H9 (cell line): Measurements from ENCODE around the gene DHCR24. TPM values are rescaled to one million over a fixed set of nuclear protein-coding genes. Genes with fewer than 3 reads are reported as not detected.

ENCODE experiments used
- DNase-seq: peaks from one replicate; pipeline ENCODE4 v3.0.0-alpha.2; 2017
- H2AFZ ChIP-seq: one replicate; pipeline ENCODE4 v1.6.1; 2013; ENCODE audit warnings: mild to moderate bottlenecking, low read length, control low read depth, moderate library complexity
- H2AK5ac ChIP-seq: 2 replicates; pipeline ENCODE4 v1.6.1; 2013; ENCODE audit warnings: low read length, control low read depth, mixed read lengths; ENCODE audit not compliant: insufficient read length
- H2BK120ac ChIP-seq: one replicate; pipeline ENCODE4 v1.6.1; 2013; ENCODE audit warnings: low read depth, mild to moderate bottlenecking, low read length, control low read depth, inconsistent platforms; ENCODE audit not compliant: poor library complexity, severe bottlenecking
- H2BK12ac ChIP-seq: 2 replicates; pipeline ENCODE4 v1.6.1; 2013; ENCODE audit warnings: low read length, control low read depth, mixed read lengths, low read depth; ENCODE audit not compliant: insufficient read length
- H2BK15ac ChIP-seq: 2 replicates; pipeline ENCODE4 v1.6.1; 2013; ENCODE audit warnings: low read depth, low read length, control low read depth
- H2BK20ac ChIP-seq: one replicate; pipeline ENCODE4 v1.6.1; 2013; ENCODE audit warnings: low read depth, mild to moderate bottlenecking, low read length, control low read depth, inconsistent platforms; ENCODE audit not compliant: poor library complexity, severe bottlenecking
- H2BK5ac ChIP-seq: 2 replicates; pipeline ENCODE4 v1.6.1; 2013; ENCODE audit warnings: low read length, control low read depth, mixed read lengths; ENCODE audit not compliant: insufficient read length
- H3K14ac ChIP-seq: 2 replicates; pipeline ENCODE4 v1.6.1; 2013; ENCODE audit warnings: low read length, control low read depth; ENCODE audit not compliant: insufficient read depth
- H3K18ac ChIP-seq: 2 replicates; pipeline ENCODE4 v1.6.1; 2013; ENCODE audit warnings: low read depth, mild to moderate bottlenecking, mixed read lengths, low read length, control low read depth; ENCODE audit not compliant: insufficient read length
- H3K23ac ChIP-seq: 2 replicates; pipeline ENCODE4 v1.6.1; 2013; ENCODE audit warnings: low read length, control low read depth, mixed read lengths, low read depth; ENCODE audit not compliant: insufficient read length
- H3K23me2 ChIP-seq: 2 replicates; pipeline ENCODE4 v1.6.1; 2013; ENCODE audit warnings: low read depth, mild to moderate bottlenecking, mixed read lengths, low read length, control low read depth; ENCODE audit not compliant: insufficient read length, poor library complexity, severe bottlenecking
- H3K27ac ChIP-seq: 2 replicates; pipeline ENCODE4 v1.5.1; 2013; ENCODE audit warnings: low read length, control low read depth, mixed read lengths, low read depth; ENCODE audit not compliant: insufficient read length
- H3K27me3 ChIP-seq: 2 replicates; pipeline ENCODE4 v1.6.1; 2013; ENCODE audit warnings: low read length, control low read depth, inconsistent platforms; ENCODE audit not compliant: insufficient read depth
- H3K4ac ChIP-seq: 2 replicates; pipeline ENCODE4 v1.6.1; 2013; ENCODE audit warnings: low read depth, mild to moderate bottlenecking, control low read depth, inconsistent platforms, low read length, moderate library complexity
- H3K4me1 ChIP-seq: 2 replicates; pipeline ENCODE4 v1.6.1; 2013; ENCODE audit warnings: low read length, control low read depth, inconsistent platforms; ENCODE audit not compliant: insufficient read depth
- H3K4me2 ChIP-seq: 2 replicates; pipeline ENCODE4 v1.6.1; 2013; ENCODE audit warnings: low read length, control low read depth, mixed read lengths; ENCODE audit not compliant: insufficient read length, insufficient read depth
- H3K56ac ChIP-seq: 2 replicates; pipeline ENCODE4 v1.6.1; 2013; ENCODE audit warnings: low read depth, mild to moderate bottlenecking, mixed read lengths, low read length, control low read depth; ENCODE audit not compliant: insufficient read length
- H3K79me1 ChIP-seq: 2 replicates; pipeline ENCODE4 v1.6.1; 2013; ENCODE audit warnings: low read depth, mild to moderate bottlenecking, moderate library complexity, low read length, control low read depth, inconsistent platforms; ENCODE audit not compliant: insufficient read depth, poor library complexity, severe bottlenecking
- H3K79me2 ChIP-seq: 2 replicates; pipeline ENCODE4 v1.6.1; 2013; ENCODE audit warnings: low read length, control low read depth, inconsistent platforms; ENCODE audit not compliant: insufficient read depth
- H3K9ac ChIP-seq: 2 replicates; pipeline ENCODE4 v1.6.1; 2013; ENCODE audit warnings: low read length, control low read depth, mixed read lengths; ENCODE audit not compliant: insufficient read length; ENCODE audit errors: extremely low read depth
- H3K9me3 ChIP-seq: one replicate; pipeline ENCODE4 v1.6.1; 2013; ENCODE audit warnings: low read depth, low read length, inconsistent platforms; ENCODE audit not compliant: control insufficient read depth
- H3T11ph ChIP-seq: one replicate; pipeline ENCODE4 v1.6.1; 2013; ENCODE audit warnings: mild to moderate bottlenecking, low read length, control low read depth, inconsistent platforms
- H4K20me1 ChIP-seq: one replicate; pipeline ENCODE4 v1.6.1; 2013; ENCODE audit not compliant: control insufficient read depth, insufficient read length, insufficient read depth
- H4K5ac ChIP-seq: 2 replicates; pipeline ENCODE4 v1.6.1; 2013; ENCODE audit warnings: low read depth, mild to moderate bottlenecking, mixed read lengths, low read length, control low read depth; ENCODE audit not compliant: insufficient read length
- H4K8ac ChIP-seq: replicated peaks from 2 replicates; pipeline ENCODE4 v1.6.1; 2013; ENCODE audit warnings: low read length, control low read depth, mixed read lengths, low read depth; ENCODE audit not compliant: insufficient read length
- H4K91ac ChIP-seq: 2 replicates; pipeline ENCODE4 v1.6.1; 2013; ENCODE audit warnings: low read depth, mild to moderate bottlenecking, moderate library complexity, mixed read lengths, low read length, control low read depth; ENCODE audit not compliant: insufficient read length
- H3K27ac Mint-ChIP-seq, 3 experiments: 2 replicates in 2 of 3; 3 replicates in 1 of 3; pipeline ENCODE4 v1.8.0; 2020 to 2021; ENCODE audit warnings: mixed read lengths in 3 of 3, mild to moderate bottlenecking in 1 of 3, moderate library complexity in 1 of 3
- H3K27me3 Mint-ChIP-seq: 2 replicates; pipeline ENCODE4 v1.8.0; 2021; ENCODE audit warnings: low read depth, mild to moderate bottlenecking, moderate library complexity, mixed read lengths
- H3K36me3 Mint-ChIP-seq, 3 experiments: 2 replicates in 2 of 3; 3 replicates in 1 of 3; pipeline ENCODE4 v1.8.0; 2020 to 2021; ENCODE audit warnings: low read depth in 3 of 3, mixed read lengths in 3 of 3; ENCODE audit not compliant: insufficient read depth in 1 of 3
- H3K4me1 Mint-ChIP-seq, 2 experiments: 2 replicates each; pipeline ENCODE4 v1.8.0; 2020; ENCODE audit warnings: mixed read lengths in 2 of 2
- H3K4me3 Mint-ChIP-seq, 2 experiments: 2 replicates in 1 of 2; 3 replicates in 1 of 2; pipeline ENCODE4 v1.8.0; 2020 to 2021; ENCODE audit warnings: mild to moderate bottlenecking in 2 of 2, mixed read lengths in 2 of 2, moderate library complexity in 1 of 2
- H3K9me3 Mint-ChIP-seq, 2 experiments: 2 replicates in 1 of 2; 3 replicates in 1 of 2; pipeline ENCODE4 v1.8.0; 2020; ENCODE audit warnings: mild to moderate bottlenecking in 2 of 2, mixed read lengths in 2 of 2, moderate library complexity in 1 of 2
- WGBS: extraction: QIAGEN DNeasy Blood & Tissue Kit; methylation state at CpG from one replicate; pipeline ENCODE4 v1.1.7; 2013; ENCODE audit warnings: missing lambda C conversion rate, low lambda C conversion rate, mixed read lengths; ENCODE audit not compliant: insufficient read length; ENCODE audit errors: extremely low coverage; 5-methylcytosine and 5-hydroxymethylcytosine counted together
- total RNA-seq: library from RNA; stranded (reverse); gene quantifications from 2 replicates; pipeline ENCODE4 v1.2.1, GENCODE V29; 2021
- TF ChIP-seq, protein P1 (sequence below): fragments of 200-600 bp; sonication (generic); conservative IDR thresholded peaks from 3 replicates; pipeline ENCODE4 v1.8.0; 2021; ENCODE audit warnings: antibody characterized with exemption, mild to moderate bottlenecking

The DHCR24 gene
- total RNA-seq, 1 experiment from 2014 or later = 318 TPM

DNA sequence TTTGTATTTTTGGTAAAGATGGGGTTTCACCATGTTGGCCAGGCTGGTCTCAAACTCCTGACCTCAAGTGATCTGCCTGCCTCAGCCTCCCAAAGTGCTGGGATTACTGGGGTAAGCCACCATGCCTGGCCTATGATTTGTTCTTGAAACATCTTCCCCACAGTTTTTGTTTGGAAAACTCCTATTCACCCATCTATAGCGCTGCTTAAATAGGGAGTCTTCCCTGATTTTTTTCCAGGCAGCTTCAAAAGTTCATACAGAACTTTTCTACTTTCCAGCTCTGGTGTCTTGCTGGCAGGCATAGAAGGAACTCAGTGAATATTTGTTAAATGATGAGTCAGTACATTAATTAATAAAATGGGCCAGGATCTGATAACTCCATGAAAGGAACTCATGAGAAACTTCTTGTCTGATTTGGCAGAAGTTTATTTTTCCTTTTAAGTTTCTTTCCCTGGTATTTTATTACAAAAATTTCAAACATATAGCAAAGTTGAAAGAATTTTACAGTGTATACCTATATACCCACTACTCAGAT, 52.9 kb downstream of the DHCR24 start:
- Histone ChIP-seq H2BK15ac (no peak overlapping the region), H3K4me1 (no peaks in the 10 kb centered on the region), H2AFZ (no peak overlapping the region), H3K14ac (no peak overlapping the region), H4K91ac (no peak overlapping the region), H3K79me1 (no peaks in the 10 kb centered on the region), H2BK12ac (no peak overlapping the region), H3T11ph (no peak overlapping the region), H3K9ac (no peak overlapping the region), H2BK5ac (no peak overlapping the region), H2AK5ac (no peak overlapping the region), H3K18ac (no peak overlapping the region), H4K5ac (no peak overlapping the region), H2BK20ac (no peak overlapping the region), H3K4me2 (no peak overlapping the region), H3K27ac (no peak overlapping the region), H3K56ac (no peak overlapping the region), H3K23me2 (no peaks in the 10 kb centered on the region), H3K23ac (no peak overlapping the region), H3K79me2 (no peaks in the 10 kb centered on the region), H3K27me3 (no peaks in the 10 kb centered on the region), H2BK120ac (no peak overlapping the region), H4K8ac (no peak overlapping the region), H3K9me3 (no peaks in the 10 kb centered on the region), H4K20me1 (no peaks in the 10 kb centered on the region), H3K4ac (no peak overlapping the region)
- DNase-seq = no peak
- H3K9me3 Mint-ChIP-seq = peaks cover 2 to 3% of the 10 kb centered on the region in 2 experiments; a peak in 3 of 5 replicates
- H3K27ac Mint-ChIP-seq = no peak overlapping the region
- no CpG with 5 or more reads among the region's 1 CpG for WGBS
- TF ChIP-seq, protein P1, sequence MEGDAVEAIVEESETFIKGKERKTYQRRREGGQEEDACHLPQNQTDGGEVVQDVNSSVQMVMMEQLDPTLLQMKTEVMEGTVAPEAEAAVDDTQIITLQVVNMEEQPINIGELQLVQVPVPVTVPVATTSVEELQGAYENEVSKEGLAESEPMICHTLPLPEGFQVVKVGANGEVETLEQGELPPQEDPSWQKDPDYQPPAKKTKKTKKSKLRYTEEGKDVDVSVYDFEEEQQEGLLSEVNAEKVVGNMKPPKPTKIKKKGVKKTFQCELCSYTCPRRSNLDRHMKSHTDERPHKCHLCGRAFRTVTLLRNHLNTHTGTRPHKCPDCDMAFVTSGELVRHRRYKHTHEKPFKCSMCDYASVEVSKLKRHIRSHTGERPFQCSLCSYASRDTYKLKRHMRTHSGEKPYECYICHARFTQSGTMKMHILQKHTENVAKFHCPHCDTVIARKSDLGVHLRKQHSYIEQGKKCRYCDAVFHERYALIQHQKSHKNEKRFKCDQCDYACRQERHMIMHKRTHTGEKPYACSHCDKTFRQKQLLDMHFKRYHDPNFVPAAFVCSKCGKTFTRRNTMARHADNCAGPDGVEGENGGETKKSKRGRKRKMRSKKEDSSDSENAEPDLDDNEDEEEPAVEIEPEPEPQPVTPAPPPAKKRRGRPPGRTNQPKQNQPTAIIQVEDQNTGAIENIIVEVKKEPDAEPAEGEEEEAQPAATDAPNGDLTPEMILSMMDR = no peak
- H3K36me3 Mint-ChIP-seq = peaks cover 0 to 1% (median 0%) of the 10 kb centered on the region in 3 experiments; a peak in 1 of 7 replicates
- H3K4me3 Mint-ChIP-seq = no peak overlapping the region
- peaks cover 18% of the 10 kb centered on the region for H3K27me3 Mint-ChIP-seq
- H3K4me1 Mint-ChIP-seq = peaks cover 0 to 8% of the 10 kb centered on the region in 2 experiments; a peak in 2 of 4 replicates
